GM18517 (cell line): ENCODE data around the gene TMED9.
"Not testable (repeated sequence)": the region's sequence is repeated elsewhere in the genome, so short reads cannot be mapped to it uniquely, and the experiment has no call there.

Experiments
- ATAC-seq: cut with Tn5 transposase; IDR thresholded peaks from one replicate; pipeline ENCODE4 v1.9.1; 2021; ENCODE audit warnings: mild to moderate bottlenecking, moderate library complexity; ENCODE audit not compliant: unreplicated experiment

Gene TMED9

DNA sequence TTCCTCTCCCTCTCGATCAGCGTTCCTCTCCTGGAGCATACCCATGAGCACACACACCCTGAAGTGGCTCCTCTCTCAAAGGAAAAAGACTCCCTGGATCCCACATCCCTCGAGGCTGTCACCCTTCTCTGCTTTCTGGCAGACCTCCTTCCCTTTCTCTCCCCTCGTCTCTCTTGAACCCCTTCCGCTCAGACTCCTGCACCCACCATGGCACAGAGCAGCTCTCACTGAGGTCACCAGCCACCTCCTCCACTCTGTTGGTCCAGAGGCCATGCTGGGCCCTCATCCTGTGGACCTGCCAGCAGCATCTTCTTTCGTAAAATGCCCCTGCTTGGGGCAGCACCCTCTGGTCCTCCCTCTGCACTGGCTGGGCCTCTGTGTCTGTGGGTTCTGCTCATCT lies 13.7 kb downstream of the TMED9 start:
- no peak for ATAC-seq

DNA sequence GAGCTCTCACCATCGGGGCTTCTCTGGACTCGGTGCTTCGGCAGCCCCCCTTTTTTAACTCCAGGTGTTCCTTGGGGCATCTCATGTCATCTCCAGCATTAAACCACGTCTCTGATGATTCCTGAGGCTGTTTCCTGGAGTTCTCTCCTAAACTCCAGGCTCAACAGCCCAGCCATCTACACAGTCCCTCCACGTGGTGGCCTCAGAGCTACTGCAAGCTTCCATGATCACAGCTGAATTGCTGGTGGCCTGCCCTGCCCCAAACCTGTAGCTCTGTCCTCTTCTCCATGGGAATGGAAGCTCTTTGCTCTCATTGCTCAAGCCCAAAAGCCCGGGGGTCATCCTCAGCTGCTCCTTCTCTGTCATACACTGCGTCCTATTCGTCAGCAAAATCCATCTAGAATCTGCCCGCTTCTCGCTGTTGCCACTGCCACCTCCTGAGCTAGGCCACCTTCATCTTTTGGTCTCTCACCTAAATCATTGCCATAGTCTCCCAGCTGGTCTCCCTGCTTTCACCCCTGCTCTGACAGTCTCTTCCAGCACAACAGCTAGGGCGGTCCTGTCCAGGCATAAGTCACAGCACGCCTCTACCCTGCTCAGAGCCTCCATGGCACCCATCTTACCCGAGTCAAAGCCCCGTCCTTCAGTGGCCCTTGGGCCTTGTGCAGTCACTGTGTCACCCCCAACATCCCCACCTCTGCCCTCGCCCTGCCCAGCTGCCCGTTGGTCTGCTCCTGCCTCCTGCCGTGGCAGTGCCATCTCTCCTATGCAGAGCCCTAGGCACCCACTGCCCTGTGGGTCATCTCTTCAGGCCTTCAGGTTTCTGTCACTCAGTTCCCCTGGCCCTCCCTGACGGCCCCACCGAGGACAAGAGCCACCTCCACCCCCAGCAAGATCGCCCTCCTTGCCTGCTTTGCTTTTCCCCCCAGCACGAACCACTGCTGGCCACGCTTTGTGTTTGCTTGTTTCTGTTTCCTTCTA lies 14.4 kb downstream of the TMED9 start:
- no peak for ATAC-seq

DNA sequence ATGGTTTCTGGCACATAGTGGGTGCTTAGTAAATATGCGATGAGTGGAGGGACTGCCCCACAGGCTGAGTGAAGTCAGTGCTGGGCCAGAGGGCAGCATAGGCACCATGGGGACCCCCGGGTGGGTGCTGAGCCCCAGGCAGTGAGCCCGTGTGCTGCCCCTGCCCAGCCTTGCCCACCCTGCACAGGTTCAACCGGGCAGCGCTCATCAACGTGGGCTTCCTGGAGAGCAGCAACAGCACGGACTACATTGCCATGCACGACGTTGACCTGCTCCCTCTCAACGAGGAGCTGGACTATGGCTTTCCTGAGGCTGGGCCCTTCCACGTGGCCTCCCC lies 15.1 kb downstream of the TMED9 start:
- no peak for ATAC-seq

DNA sequence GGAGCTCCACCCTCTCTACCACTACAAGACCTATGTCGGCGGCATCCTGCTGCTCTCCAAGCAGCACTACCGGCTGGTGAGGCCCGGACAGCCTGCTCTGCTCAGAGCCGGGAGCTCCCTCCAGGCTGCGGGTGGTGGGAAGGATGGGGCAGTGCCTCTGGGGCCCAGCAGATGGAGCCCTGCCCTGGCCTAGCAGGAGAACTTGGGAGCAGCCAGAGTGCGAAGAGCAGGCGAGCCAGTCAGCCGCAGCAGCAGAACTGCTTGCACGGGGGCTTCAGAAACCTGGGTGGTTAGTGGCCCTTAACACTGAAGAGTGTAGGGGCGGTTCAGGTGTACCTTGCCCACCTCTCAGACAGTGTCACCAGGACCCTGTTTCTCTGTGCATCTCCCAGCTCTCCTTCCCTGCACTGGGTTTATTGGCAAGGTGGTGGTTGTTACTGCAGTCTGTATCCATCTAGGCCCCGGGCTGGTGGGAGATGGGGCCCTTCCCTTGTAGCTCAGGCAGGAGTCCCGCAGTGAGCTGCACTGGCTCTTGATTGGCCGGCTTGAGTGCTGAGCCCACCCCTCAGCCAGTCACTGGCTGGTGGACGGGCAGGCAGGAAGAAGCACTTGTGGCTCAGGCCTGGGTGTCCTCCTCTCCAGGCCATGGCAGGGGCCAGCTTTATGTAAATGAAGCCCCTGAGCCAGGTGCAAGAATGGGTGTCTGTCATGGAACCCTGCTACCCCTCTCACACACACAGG lies 15.6 kb downstream of the TMED9 start:
- peak; percentile 49 for ATAC-seq

DNA sequence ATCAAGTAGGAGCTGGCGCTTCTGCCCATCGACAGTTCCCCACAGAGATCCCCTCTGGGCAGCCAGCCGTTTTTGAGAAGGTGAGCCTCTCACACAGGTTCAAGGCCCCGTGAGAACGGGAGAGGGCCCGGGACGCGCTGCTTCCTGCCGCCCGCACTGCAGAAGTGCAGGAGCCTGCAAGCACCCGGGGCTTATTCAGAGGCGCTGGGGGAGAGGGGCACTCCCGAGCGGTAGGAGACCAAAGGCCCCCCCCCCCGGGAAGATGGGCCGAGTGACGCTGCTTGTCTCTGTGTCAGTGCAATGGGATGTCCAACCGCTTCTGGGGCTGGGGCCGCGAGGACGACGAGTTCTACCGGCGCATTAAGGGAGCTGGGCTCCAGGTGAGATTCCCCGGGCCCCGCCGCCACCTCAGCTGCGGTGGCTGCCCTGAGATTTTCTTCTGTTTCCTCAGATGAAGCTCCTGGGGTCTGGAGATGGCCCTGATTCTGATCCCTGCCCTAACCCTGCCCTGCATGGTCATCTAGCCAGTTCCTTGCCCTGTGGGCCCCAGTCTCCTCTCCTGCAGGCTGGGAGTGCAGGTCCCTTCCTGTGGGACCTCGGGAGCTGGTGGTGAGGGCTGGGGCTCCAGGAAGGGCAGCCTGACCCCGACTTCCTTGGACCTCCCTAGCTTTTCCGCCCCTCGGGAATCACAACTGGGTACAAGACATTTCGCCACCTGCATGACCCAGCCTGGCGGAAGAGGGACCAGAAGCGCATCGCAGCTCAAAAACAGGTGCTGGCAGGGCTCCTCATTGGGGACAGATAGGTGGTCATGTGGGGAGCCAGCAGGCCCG lies 16.5 kb downstream of the TMED9 start:
- ATAC-seq, result no peak

DNA sequence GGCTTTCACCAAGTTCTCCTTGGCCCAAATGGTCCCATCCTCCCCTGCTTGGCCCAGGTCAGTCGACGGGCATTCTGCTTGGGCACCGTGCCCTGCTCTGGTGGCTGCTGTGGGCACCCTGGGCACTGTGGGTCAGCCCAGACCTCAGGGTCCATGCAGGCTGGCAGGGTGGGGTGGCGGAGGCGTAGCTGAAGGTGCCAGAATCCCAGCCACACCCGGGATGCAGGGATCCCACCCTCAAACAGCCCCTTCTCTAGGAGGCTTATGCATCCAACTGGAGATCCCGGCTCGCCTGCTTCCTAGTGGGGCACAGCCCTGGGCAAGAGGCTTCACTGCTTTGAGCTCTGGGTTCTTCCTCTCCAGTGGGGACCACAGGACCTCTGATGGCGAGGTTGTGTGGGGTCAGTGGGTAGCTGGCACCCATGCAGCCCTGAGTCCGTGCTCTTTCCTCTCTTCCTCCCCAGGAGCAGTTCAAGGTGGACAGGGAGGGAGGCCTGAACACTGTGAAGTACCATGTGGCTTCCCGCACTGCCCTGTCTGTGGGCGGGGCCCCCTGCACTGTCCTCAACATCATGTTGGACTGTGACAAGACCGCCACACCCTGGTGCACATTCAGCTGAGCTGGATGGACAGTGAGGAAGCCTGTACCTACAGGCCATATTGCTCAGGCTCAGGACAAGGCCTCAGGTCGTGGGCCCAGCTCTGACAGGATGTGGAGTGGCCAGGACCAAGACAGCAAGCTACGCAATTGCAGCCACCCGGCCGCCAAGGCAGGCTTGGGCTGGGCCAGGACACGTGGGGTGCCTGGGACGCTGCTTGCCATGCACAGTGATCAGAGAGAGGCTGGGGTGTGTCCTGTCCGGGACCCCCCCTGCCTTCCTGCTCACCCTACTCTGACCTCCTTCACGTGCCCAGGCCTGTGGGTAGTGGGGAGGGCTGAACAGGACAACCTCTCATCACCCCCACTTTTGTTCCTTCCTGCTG lies 17.4 kb downstream of the TMED9 start:
- ATAC-seq, result no peak

DNA sequence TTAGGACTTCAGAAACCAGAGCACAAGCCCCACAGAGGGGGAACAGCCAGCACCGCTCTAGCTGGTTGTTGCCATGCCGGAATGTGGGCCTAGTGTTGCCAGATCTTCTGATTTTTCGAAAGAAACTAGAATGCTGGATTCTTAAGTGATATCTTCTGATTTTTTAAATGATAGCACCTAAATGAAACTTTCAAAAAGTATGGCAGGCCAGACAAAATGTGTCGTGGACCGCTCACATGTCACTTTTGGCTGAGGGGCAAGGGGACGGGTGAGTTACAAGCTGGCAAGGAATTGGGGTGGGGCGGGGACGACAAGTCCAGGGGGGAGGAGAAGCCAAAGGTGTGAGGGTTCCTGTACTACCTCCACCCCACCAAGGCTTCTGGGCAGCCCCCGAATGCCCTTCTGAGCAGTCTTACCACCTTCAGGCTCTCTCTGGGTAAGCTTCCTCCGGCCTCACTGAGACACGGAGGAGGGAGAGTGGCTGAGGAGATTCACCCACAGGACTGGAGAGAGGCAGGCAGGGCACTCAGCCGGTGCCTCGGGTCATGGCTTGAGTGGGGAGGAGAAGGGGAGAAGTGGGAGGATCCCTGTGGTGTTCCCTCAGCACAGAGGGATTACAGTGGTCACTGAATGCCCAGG lies 18.2 kb downstream of the TMED9 start:
- no peak for ATAC-seq

DNA sequence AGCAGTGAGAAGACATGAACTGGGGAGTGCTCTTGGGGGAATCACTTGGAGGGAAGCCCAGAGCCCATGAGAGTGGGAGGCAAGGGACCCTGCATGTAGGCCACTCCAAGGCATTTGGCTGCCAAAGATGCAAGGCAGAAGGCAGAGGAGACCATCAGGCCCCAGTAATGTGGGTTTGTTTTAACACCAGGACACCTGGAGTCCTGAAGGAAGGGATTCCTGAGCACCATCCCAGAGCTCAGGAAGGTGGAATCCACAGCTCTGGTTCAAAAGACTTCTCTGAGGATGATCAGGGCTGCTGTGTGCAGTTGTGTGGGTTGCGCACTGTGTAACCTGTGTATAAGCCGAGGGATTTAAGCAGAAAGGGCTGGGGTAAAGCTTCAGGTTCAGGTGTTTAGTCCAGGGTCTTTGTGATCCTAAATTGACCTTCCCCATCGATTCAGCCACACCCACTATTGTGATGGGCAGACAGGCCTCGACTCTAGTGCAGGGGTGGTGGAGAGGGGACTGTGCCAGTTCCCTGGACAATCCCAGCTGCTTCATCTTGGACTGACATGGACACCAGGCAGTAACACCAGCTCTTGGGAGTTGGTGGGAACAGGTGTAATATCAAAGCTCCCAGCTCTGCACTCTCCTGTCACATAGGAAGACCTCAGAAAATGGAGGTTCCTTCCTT lies 18.9 kb downstream of the TMED9 start:
- no peak for ATAC-seq

DNA sequence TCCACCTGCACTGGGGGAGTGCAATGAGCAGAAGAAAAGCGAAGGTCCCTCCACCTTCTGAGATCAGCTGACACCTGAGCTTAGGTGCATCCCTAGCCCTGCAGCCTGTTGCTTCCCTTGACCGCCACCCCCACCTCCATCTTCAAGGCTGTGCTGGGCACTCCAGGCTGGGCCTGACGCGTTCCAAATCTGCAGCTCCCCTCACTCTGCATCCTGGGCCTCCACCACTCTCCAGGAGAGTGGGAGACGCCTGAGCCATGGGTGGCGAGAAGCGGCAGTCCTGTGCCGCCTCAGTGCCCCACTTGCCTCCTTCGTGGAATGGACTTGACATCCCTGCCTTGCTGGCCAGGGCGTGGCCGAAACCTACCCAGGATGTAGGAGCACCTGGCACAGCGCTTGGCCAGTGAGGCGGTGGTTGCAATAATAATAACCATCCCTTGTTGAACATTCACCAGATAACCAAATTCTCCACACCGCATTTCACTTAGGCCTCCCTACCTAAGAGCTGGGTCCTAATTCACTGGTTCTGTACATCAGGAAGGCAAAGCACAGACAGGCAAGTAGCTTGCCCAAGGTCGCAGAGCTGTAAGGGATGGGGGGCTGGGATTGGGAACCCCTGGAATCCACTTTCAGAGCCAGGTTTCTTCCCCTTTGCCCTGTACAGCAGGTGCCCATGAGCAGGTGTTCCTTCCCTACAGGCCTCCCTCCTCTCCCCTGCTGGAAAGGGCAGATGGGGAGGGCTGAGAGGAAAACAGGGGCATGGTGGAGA lies 19.6 kb downstream of the TMED9 start:
- ATAC-seq, result no peak

DNA sequence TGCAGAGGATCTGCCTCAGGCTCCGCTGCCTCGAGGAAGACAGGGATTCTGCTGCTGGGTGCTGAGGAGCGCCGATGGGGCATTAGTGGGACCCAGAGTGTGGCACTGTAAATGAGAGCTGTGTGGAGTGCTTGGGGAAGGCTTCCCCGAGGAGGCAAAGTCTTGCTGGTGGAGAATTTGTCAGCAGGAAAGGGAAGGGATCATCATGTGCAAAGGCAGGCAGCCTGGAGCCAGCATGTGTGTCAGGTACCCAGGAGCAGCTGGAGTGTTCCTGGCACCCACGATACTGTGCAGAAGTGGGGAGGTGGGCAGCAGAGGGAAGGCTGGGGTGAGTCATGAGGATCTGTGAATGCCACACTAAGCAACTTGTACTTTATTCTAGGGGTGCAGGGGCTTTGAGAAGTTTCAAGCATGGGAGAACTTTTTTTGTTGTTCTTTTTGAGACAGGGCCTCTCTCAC lies 20.2 kb downstream of the TMED9 start:
- ATAC-seq, result no peak

DNA sequence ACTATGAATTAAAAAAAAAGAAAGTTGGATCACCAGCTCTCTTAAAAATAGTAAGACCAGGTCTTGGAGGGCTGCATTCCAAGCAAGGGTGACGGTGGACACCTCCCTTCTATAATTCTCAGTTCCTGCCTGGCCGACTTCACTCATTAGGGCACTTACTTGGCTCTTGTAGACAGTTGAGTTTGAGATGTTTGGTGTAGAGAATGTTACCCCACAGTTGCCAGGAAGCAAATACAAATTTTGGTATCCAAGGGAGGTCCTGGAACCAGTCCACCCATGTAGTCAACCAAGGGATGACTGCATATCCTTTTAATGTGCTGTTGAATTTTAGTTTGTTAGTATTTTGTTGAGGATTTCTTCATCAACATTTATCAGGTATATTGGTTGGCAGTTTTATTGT lies 28.6 kb downstream of the TMED9 start:
- no peak for ATAC-seq

DNA sequence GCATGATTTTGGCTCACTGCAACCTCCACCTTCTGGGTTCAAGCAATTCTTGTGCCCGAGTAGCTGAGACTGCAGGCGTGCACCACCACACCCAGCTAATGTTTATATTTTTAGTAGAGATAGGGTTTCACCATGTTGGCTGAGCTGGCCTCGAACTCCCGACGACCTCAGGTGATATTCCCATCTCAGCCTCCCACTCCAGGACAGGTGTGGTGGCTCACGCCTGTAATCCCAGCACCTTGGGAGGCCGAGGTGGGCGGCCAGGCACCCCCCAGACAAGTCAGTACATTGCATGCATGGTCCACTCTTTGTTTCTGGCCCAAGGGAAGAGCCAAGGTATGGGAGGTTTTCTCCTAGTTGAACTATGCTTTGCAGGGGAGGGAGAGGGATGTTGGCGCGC lies 32.2 kb downstream of the TMED9 start:
- ATAC-seq, result not testable (repeated sequence)

DNA sequence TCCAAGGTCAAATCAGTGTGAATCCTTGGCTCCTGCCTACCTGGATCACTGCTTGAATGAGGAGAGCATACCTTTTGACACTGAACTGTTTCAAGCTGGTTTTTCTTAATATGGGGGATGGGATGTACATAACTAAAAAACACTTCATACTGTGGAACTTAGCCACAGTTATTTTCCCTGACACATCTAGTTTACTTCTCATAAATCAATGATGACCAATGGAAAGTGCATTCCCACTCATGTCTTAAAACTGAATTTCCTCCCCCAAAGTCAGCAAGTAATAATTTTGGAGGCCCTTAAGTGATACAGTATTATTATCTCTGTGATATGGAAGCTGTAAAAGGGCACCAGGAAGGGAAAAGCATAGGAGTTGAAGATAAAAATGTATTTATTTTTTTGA lies 38.2 kb downstream of the TMED9 start:
- not testable (repeated sequence) for ATAC-seq

DNA sequence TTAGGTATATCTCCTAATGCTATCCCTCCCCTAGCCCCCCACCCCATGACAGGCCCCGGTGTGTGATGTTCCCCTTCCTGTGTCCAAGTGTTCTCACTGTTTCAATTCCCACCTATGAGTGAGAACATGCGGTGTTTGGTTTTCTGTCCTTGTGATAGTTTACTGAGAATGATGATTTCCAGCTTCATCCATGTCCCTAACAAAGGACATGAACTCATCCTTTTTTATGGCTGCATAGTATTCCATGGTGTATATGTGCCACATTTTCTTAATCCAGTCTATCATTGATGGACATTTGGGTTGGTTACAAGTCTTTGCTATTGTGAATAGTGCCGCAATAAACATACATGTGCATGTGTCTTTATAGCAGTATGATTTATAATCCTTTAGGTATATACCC lies 42.9 kb downstream of the TMED9 start:
- not testable (repeated sequence) for ATAC-seq

DNA sequence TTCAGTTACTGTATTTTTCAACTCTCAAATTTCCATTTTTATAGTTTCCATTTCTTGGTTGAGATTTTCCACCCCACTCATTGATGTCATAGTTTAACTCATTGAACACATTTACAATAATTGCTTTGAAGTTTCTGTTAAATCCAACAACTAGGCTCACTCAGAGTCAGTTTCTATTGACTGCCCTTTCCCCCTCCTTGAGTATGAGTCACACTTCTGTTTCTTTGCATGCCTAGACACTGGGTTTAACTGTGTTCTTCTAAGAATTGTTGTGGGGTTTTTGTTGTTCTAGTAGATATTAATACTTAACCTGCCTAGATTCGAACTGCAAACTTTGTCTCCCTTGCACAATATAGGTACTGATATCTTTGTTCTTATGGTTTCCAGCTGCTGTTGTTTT lies 53.5 kb downstream of the TMED9 start:
- not testable (repeated sequence) for ATAC-seq
